Omental fat pad (tissue), 4 donors: ENCODE results near the gene AKAP12. TPM values are rescaled to one million over a fixed set of nuclear protein-coding genes. Genes with fewer than 3 reads are reported as not detected.
A peak's percentile ranks its signal among the peaks of the same experiment; 100 is the strongest.

Source experiments
- ATAC-seq: fragments of 150-250 bp; one replicate; pipeline ENCODE4 v1.9.1; 2016; ENCODE audit warnings: mild to moderate bottlenecking, moderate library complexity; ENCODE audit not compliant: low FRiP score
- DNase-seq: peaks from one replicate; pipeline ENCODE4 v3.0.0-alpha.2; 2019; ENCODE audit warnings: low spot score
- CTCF ChIP-seq, 3 donors: fragments of 450-650 bp; IDR thresholded peaks; one replicate each; pipeline ENCODE4 v1.5.1; 2016 to 2017; ENCODE audit warnings: antibody characterized with exemption in 3 of 3, mild to moderate bottlenecking in 3 of 3, moderate library complexity in 2 of 3
- total RNA-seq, 4 donors: library from RNA; depleted of rRNA; stranded (reverse); fragments of >200 nt; gene quantifications; one replicate each; pipeline ENCODE4 v1.1.0, GENCODE V29; 2016

Gene AKAP12
- total RNA-seq, 4 donors from 2014 or later, result 151 to 488 (median 216) TPM

GRCh38 chr6:151236668-151237401, 2.9 kb upstream of the AKAP12 start:
- DNase-seq (no peak), ATAC-seq (no peak)
- TF ChIP-seq CTCF (IDR thresholded peaks at IDR 0.05), result no peak

GRCh38 chr6:151240036-151240685, 394 bp downstream of the AKAP12 start:
- peak; percentile 62 for ATAC-seq
- DNase-seq, result peak; percentile 52
- no peak for TF ChIP-seq CTCF (IDR thresholded peaks at IDR 0.05)

- TF ChIP-seq CTCF (IDR thresholded peaks at IDR 0.05), result no peak
- no peak for DNase-seq
- ATAC-seq, result peak; percentile 60
Measured at GRCh38 chr6:151240791-151241642, 1.2 kb downstream of the AKAP12 start.

- no peak for DNase-seq
- no peak for ATAC-seq
- no peak for TF ChIP-seq CTCF (IDR thresholded peaks at IDR 0.05)
Measured at GRCh38 chr6:151241853-151242252, 2.1 kb downstream of the AKAP12 start.

- no peak for TF ChIP-seq CTCF (IDR thresholded peaks at IDR 0.05)
- DNase-seq, result no peak
- ATAC-seq, result no peak
Measured at GRCh38 chr6:151242420-151242861, 2.7 kb downstream of the AKAP12 start.

- ATAC-seq, result no peak
- TF ChIP-seq CTCF (IDR thresholded peaks at IDR 0.05), result no peak
- no peak for DNase-seq
Measured at GRCh38 chr6:151243481-151243880, 3.7 kb downstream of the AKAP12 start.
